ENCODE results near the gene POU3F1. TPM values are rescaled to one million over a fixed set of nuclear protein-coding genes. Genes with fewer than 3 reads are reported as not detected.

POU3F1 gene
- 1 to 10 TPM; 2.1 to 4.5 (median 2.8) TPM for total RNA-seq

DNA sequence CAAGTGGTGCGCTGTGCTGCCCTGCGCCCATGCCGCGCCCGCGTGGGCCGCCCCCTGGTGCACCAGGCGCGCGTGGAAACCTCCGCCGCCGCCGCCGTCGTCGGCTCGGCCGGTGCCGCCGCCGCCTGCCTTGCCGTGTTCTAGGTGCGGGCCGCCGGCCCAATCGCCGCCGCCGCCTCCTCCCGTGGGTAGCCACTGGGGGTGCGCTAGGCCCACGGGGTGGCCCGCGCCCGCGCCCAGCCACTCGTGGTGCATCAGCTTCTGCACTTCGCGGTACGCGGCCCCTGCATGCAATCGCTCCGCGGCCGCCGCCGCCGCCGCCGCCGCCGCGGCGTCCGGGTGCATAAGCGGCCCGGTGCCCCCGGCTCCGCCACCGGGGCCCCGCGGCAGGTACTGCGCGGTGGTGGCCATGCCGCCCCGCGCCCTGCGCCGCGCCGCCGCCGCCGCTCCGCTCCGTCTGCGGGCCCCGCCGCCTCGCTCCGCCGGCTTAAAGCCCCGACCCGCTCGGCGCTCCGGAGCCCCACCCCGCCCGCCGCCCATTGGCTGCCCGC lies at the start of gene POU3F1:
POU3F1 (minus strand) TSS at position 461 of the 551 bp plus-strand sequence; CDS start at position 411, 50 bp downstream.
- intact Hi-C loops (cut with DNase I), result no loop called here
- Histone ChIP-seq H3K27me3 (peaks cover 0 to 50% (median 16%) of the 10 kb centered on the region in 4 donors), H3K4me3 (peak within 1 kb of the TSS; percentile 54 to 88 (median 70)), H3K9me3 (no peaks in the 10 kb centered on the region), H3K27ac (peak within 1 kb of the TSS; percentile 71 to 94 (median 78)), H3K36me3 (no peaks in the 10 kb centered on the region), H3K4me1 (peaks cover 29 to 77% (median 31%) of the 10 kb centered on the region in 3 donors)
- WGBS, 2 donors, result no CpG with 5 or more reads among the region's 92 CpGs
- DNase-seq, result no peak
- TF ChIP-seq, protein P1, sequence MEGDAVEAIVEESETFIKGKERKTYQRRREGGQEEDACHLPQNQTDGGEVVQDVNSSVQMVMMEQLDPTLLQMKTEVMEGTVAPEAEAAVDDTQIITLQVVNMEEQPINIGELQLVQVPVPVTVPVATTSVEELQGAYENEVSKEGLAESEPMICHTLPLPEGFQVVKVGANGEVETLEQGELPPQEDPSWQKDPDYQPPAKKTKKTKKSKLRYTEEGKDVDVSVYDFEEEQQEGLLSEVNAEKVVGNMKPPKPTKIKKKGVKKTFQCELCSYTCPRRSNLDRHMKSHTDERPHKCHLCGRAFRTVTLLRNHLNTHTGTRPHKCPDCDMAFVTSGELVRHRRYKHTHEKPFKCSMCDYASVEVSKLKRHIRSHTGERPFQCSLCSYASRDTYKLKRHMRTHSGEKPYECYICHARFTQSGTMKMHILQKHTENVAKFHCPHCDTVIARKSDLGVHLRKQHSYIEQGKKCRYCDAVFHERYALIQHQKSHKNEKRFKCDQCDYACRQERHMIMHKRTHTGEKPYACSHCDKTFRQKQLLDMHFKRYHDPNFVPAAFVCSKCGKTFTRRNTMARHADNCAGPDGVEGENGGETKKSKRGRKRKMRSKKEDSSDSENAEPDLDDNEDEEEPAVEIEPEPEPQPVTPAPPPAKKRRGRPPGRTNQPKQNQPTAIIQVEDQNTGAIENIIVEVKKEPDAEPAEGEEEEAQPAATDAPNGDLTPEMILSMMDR (IDR thresholded peaks at IDR 0.05), result no peak
- TF ChIP-seq POLR2A (IDR thresholded peaks at IDR 0.05), result no peak

DNA sequence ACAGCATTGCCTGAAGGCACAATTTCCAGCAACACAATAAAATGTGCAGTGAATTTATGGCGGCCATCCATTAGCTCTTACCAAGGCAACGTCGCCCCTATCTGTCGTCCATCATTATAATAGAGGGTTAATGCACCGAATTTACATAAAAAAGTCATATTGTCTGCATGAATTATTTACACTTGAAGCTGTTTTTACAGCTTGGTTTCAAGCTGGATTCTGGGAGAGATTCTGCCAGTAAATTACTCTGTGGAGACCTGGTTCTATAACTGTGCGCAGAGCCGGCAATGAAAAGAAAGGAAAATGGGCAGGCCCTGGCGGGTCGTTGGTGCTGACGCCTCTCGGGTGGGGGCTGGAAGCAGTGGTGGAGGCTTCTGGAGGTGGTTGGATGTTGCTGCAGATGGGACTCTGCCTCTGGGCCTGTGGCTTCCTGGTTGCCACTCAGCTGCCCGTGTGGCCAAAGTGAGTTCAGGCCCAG lies 48.9 kb upstream of the POU3F1 start:
- Histone ChIP-seq H3K9me3 (no peaks in the 10 kb centered on the region), H3K4me1 (peaks cover 0 to 2% (median 0%) of the 10 kb centered on the region in 3 donors)
- intact Hi-C loops (cut with DNase I), result no loop called here

GRCh38 chr1:38094711-38095290 lies 48.2 kb upstream of the POU3F1 start:
- 73 to 76% methylated on average over 5 to 10 of the region's 11 CpGs for WGBS, 2 donors
- no peaks in the 10 kb centered on the region for H3K4me1 ChIP-seq
- H3K36me3 ChIP-seq, result no peaks in the 10 kb centered on the region
- TF ChIP-seq POLR2A (IDR thresholded peaks at IDR 0.05), result no peak
- TF ChIP-seq, protein P1 (IDR thresholded peaks at IDR 0.05), result no peak
- peaks cover 0 to 39% (median 0%) of the 10 kb centered on the region in 4 donors for H3K27me3 ChIP-seq
- no peak overlapping the region for H3K27ac ChIP-seq
- no peak for DNase-seq
- intact Hi-C loops (cut with DNase I), result no loop called here
- H3K4me3 ChIP-seq, result no peak overlapping the region
- no peaks in the 10 kb centered on the region for H3K9me3 ChIP-seq

More for the DNA sequence above, 48.9 kb upstream of the POU3F1 start:
- no peak for TF ChIP-seq POLR2A (IDR thresholded peaks at IDR 0.05)
- TF ChIP-seq, protein P1 (IDR thresholded peaks at IDR 0.05), result no peak
- no peaks in the 10 kb centered on the region for H3K36me3 ChIP-seq
- no peak for DNase-seq
- no peak overlapping the region for H3K27ac ChIP-seq
- 78 to 86% methylated on average over 11 to 12 of the region's 12 CpGs for WGBS, 2 donors
- peaks cover 0 to 32% (median 0%) of the 10 kb centered on the region in 4 donors for H3K27me3 ChIP-seq
- no peak overlapping the region for H3K4me3 ChIP-seq

DNA sequence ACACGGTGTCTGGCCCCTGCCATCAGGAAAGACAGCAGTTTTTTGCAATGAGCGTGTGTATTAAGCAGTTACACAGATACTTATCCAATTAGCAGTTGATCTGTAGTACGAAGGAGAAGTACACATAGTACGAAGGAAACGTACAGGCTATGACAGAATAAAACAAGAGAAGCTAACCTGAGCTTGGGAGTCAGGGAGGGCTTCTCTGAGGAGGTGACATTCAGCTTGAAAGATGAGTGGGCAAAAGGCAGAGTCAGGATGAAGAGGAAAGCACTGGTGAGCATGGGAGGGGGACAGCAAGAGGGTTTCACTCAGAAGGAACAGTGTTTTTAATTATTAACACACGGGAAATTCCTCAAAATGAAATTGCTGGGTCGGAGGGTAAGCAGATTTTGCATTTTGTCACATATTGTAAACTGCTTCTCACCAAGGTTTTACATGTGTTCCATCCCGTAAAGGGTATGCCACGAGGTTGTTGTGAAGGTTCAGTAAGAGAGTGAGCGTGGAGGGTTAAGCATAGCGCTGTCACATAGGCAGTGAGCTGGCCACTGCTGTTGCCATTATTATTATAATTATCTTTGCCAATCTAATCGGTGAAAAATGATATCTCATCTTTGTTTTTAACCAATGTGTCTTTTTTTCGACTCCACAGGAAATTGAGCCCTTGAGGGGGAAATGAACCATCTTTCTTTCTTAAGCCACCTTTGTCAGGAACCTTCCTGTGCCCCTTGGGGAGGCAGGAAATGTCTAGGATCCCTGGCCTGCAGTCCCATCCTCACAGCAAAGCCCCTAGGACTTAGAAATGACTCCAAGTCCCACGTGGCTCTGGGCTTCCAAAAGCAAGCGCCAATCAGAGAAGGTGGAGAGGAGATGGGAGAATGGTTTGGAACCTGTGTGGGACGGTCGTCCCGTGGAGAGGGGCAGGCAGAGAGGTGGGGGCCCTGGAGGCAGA lies 47.3 kb upstream of the POU3F1 start:
- peaks cover 0 to 6% (median 0%) of the 10 kb centered on the region in 3 donors for H3K4me1 ChIP-seq
- TF ChIP-seq POLR2A (IDR thresholded peaks at IDR 0.05), result no peak
- TF ChIP-seq, protein P1 (IDR thresholded peaks at IDR 0.05), result no peak
- H3K27me3 ChIP-seq, result peaks cover 0 to 43% (median 0%) of the 10 kb centered on the region in 4 donors
- no peaks in the 10 kb centered on the region for H3K36me3 ChIP-seq
- no peak overlapping the region for H3K4me3 ChIP-seq
- DNase-seq, result no peak
- WGBS, 2 donors, result 57 to 59% methylated on average over 14 to 18 of the region's 18 CpGs
- intact Hi-C loops (cut with DNase I), result no loop called here
- H3K9me3 ChIP-seq, result no peaks in the 10 kb centered on the region
- no peak overlapping the region for H3K27ac ChIP-seq

Data from esophagus squamous epithelium (tissue), 5 donors.